Cerebellar nuclear complex (tissue), 1 donor: ENCODE data around the gene BTG3.

Source experiments
- DNase-seq, 2 experiments: peaks; one replicate each; lab custom pipeline; 2025; lab: John Stamatoyannopoulos, UW

The BTG3 gene

GRCh38 chr21:17612565-17613241 lies at the start of gene BTG3:
Gene BTG3, minus strand, starts transcription at chr21:17612901. Its CDS starts 3,757 bp downstream, at chr21:17609144.
- DNase-seq, result no peak

GRCh38 chr21:17660862-17661261 lies 48.2 kb upstream of the BTG3 start:
- no peak for DNase-seq

DNA sequence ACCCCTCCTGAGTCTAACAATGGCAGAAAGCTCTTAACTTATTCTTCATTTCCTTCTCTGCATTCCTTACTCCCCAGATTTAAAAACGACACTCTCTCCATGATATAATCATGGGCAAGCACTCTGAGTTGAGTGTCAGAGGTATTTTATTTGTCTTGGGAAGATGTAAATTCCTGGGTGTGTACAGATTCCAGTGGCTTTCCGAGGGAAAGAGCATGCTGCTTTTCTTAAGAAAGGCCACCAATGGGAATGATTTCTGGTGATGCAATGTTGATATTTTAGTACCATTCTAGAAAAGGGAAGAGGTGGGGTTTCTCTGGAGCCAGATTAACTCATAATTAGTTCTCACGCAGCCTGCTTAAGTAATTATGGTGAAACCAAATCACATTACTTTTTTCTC lies 47.8 kb upstream of the BTG3 start:
- DNase-seq, result no peak

DNA sequence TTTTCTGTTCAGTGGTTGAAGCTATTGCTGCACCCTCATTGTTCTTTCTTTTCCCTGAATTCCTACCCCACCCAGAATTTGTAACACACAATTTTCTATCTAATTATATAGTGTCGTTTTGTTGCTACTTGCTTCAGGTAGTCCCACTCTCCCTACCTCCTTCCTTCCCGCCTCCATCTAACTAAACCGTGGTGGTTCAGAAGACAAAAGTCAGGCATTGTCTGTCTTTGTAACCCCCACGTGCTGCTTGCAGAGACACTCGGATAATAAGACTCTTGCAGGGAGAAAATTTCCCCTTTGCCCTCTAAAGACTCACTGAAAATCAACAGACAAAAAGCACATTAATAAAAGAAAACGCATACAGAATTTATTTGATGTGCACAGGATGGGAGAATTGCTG lies 46.2 kb upstream of the BTG3 start:
- no peak for DNase-seq

DNA sequence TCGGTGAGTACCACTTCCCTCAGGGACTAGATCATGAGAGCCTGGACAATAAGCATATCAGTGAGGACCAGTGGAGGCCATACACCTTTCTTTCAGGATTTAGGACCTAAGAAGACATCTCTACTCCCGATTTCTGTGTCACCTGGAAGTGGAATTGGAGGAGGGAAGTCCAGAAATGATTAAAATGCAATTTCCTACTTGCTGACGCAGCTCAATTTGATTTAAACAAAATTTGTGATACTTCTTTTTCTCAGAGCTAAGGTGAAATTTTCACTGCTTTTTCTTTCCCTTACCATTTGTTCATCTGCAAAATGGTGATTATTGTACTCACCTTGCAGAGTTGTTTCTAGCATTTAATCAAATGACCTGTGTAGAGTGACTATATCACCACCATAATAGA lies 38.8 kb upstream of the BTG3 start:
- no peak for DNase-seq

- DNase-seq, result no peak
Observed at GRCh38 chr21:17650292-17650691, 37.6 kb upstream of the BTG3 start.

- no peak for DNase-seq
Observed at GRCh38 chr21:17646790-17647189, 34.1 kb upstream of the BTG3 start.

- no peak for DNase-seq
Observed at GRCh38 chr21:17644186-17644585, 31.5 kb upstream of the BTG3 start.

DNA sequence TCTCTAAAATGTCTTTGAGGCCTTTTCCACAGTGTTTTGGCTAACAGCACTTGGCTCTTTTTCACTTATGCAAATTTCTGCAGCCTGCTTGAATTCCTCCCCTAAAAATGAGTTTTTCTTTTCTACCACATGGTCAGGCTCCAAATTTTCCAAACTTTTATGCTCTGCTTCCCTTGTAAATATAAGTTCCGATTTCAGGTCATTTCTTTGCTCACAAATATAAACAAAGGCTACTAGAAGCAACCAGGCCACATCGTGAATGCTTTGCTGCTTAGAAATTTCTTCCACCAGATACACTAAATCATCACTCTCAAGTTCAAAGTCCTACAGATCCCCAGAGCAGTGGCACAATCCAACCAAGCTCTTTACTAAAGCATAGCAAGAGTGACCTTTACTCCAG lies 28.1 kb upstream of the BTG3 start:
- no peak for DNase-seq

- no peak for DNase-seq
Observed at GRCh38 chr21:17636711-17637110, 24.0 kb upstream of the BTG3 start.

GRCh38 chr21:17631195-17631594 lies 18.5 kb upstream of the BTG3 start:
- DNase-seq, result no peak

GRCh38 chr21:17622018-17622417 lies 9.3 kb upstream of the BTG3 start:
- no peak for DNase-seq

DNA sequence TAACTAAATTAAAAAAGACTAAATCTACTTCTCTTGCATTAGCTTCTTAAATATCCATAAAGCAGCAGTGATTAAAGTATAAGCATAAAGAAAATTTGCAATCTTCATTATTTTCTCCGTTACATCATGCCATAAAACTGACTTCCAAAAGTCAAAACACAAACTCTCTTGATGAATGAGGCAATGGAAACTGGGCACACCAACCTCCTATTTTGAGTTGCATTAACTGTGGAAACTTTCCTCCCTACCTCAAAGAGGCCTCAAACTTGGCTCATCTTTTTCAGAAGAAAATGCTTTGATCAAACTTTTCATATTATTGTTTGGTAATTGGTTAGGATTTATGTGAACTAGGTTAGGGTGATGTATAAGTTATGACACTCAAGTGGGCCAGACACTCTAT lies 4.1 kb upstream of the BTG3 start:
- DNase-seq, result no peak

GRCh38 chr21:17613242-17613676 lies 558 bp upstream of the BTG3 start:
- DNase-seq, result no peak

DNA sequence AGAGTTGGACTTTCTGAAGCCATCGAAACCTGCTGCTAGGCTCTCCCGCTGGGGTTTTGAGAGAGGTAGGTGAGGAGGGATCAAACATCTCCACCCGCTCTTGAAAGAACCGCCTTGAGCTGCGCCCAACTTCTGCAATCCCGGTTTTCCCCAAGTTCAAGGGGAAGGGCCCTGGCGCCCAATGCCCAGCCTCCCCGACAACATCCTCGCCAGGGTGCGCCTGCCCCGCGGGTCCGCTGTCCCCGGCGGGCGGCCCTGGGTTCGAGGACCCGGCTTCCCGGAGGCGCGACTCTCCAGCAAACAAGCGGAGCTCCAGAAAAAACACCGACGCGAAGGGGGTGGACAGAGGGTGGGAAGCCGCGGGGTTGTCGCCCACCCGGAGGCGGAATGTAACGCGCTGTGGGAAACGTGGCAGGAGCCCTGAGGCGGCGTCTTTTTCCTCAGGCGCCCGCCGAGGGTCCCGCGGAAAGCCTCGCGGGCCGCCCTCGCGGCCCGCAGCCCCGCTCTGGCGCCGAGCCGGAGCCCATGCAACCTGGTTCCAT lies 607 bp downstream of the BTG3 start:
- no peak for DNase-seq

DNA sequence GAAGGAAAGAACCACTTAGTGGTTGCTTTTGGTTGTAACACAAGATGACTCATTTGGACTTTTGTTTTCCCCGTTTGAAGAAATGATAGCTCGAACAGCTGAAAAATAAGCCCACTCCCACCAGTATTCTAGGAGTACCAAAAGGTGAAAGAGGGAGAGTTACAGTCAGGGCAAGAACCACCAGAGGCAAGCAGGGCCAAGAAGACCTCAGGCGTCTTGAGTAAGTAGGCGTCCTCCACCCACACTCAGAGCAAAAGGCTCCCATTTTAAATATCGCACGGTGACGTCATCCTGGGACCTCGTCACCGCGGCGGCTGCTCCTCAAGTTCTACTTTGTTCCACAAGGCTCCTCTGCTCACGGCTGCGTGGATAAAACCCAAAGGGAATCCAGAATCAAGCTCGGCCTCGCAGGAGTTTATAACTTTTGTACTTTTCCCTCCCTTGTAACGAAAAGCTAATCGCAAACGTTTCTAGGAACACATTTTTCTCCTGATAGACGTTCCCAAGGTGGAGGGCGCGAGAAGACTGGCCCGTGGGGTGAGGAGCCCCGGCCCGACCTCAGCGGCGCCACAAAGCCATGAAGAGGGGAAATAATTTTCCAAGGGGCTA lies 1.2 kb downstream of the BTG3 start:
- DNase-seq, result no peak

GRCh38 chr21:17610911-17611310 lies 1.8 kb downstream of the BTG3 start:
- DNase-seq, result no peak

- no peak for DNase-seq
Observed at GRCh38 chr21:17609681-17610080, 3.0 kb downstream of the BTG3 start.

DNA sequence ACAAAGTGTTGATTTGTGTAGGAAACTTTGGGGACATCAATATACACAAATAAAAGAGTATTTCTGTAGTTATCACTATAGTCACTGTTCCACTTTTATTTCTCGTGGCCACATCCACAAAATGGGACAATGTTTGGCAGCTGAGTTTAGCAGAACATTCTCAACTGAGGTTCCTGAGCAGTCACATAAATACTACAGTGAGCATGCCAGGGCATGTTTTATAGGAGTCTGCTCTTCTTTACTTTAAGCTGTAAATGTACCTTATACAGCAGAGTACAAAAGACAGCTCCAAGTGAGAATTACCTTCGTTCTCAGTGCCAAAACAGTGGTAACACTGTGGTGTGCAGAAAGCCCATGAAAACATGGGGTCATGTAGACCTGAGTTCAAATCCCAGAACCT lies 5.0 kb downstream of the BTG3 start:
- DNase-seq, result no peak

DNA sequence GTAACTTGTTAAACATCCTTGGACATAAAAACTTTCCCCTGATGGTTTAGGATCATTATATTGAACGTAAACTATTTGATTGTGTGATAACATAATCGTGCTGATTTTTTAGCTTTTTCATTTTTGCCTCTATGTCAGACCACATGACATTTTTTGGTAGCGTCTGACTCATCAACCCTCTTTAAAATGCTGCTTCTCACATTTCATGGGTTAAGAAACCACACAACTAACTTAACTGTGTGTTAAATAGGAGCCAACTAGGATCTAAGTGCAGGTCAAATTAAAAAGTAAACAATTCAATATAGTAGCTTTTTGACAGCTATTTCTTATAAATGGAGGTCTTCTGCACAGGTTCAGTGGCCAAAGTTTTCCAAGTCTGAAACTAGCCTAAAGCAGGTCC lies 9.8 kb downstream of the BTG3 start:
- DNase-seq, result no peak

GRCh38 chr21:17598437-17598836 lies 14.3 kb downstream of the BTG3 start:
- no peak for DNase-seq

DNA sequence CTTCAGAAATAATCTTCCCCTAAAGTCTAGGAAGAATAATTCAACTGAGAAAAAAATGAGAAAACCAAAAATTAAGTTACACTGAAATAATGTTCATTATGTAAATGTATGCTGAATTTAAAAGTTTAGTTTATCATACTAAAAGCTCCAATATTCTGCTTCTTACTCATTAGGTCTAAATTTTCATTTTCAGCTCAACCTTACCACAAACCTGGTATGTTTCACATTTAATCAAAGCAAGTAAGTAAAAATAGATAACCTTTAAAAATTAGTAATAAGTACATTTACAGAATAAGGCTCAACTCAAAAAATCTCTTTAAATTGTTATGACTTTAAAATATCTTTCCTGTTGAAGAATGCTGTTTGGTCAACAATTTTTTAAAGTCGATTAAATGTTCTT lies 15.0 kb downstream of the BTG3 start:
- DNase-seq, result no peak

DNA sequence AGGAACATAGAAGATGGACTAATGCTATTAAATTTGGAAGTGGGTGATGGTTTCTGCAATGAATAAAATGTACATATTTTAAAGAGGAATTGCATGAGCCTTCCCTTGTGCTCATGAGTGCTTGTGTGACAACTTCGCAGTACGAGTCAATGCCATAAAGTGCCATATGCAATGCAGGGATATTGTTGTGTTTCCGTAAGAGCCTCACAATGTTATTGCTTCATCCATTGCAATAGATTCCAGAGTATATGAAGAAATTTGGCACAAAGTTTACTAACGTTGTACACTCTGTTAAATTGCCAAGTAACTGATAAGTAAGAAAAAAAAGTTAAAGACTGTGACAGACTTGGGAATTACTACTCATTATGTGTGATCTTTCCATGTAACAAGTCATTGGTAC lies 22.3 kb downstream of the BTG3 start:
- DNase-seq, result no peak
